ENCODE measurements around the gene AUH.

The AUH gene

GRCh38 chr9:91295357-91295756 lies 66.4 kb downstream of the AUH start:
- no peak for DNase-seq (ENCODE audit: low spot score)

- DNase-seq (ENCODE audit: low spot score), result no peak
Measured at GRCh38 chr9:91291866-91292265, 69.9 kb downstream of the AUH start.

GRCh38 chr9:91289244-91289643 lies 72.5 kb downstream of the AUH start:
- no peak for DNase-seq (ENCODE audit: low spot score)

- no peak for DNase-seq (ENCODE audit: low spot score)
Measured at GRCh38 chr9:91285729-91286353, 75.9 kb downstream of the AUH start.

- DNase-seq (ENCODE audit: low spot score), result no peak
Measured at GRCh38 chr9:91282292-91282691, 79.4 kb downstream of the AUH start.

- no peak for DNase-seq (ENCODE audit: low spot score)
Measured at GRCh38 chr9:91279296-91280204, 82.2 kb downstream of the AUH start.

GRCh38 chr9:91276513-91276912 lies 85.2 kb downstream of the AUH start:
- no peak for DNase-seq (ENCODE audit: low spot score)

- no peak for DNase-seq (ENCODE audit: low spot score)
Measured at GRCh38 chr9:91275655-91276054, 86.1 kb downstream of the AUH start.

- no peak for DNase-seq (ENCODE audit: low spot score)
Measured at GRCh38 chr9:91274949-91275492, 86.7 kb downstream of the AUH start.

GRCh38 chr9:91273853-91274552 lies 87.7 kb downstream of the AUH start:
- DNase-seq (ENCODE audit: low spot score), result no peak

GRCh38 chr9:91271156-91271555 lies 90.6 kb downstream of the AUH start:
- DNase-seq (ENCODE audit: low spot score), result no peak

- no peak for DNase-seq (ENCODE audit: low spot score)
Measured at GRCh38 chr9:91269907-91270491, 91.7 kb downstream of the AUH start.

- no peak for DNase-seq (ENCODE audit: low spot score)
Measured at GRCh38 chr9:91266448-91266847, 95.3 kb downstream of the AUH start.

- no peak for DNase-seq (ENCODE audit: low spot score)
Measured at GRCh38 chr9:91265514-91265913, 96.2 kb downstream of the AUH start.

- DNase-seq (ENCODE audit: low spot score), result no peak
Measured at GRCh38 chr9:91261417-91261816, 100.3 kb downstream of the AUH start.

- DNase-seq (ENCODE audit: low spot score), result no peak
Measured at GRCh38 chr9:91259162-91259561, 102.6 kb downstream of the AUH start.

GRCh38 chr9:91258451-91258850 lies 103.3 kb downstream of the AUH start:
- DNase-seq (ENCODE audit: low spot score), result no peak

- DNase-seq (ENCODE audit: low spot score), result no peak
Measured at GRCh38 chr9:91256235-91256634, 105.5 kb downstream of the AUH start.

GRCh38 chr9:91255327-91255726 lies 106.4 kb downstream of the AUH start:
- DNase-seq (ENCODE audit: low spot score), result no peak

GRCh38 chr9:91253488-91253887 lies 108.2 kb downstream of the AUH start:
- peak; percentile 11 for DNase-seq (ENCODE audit: low spot score)

GRCh38 chr9:91248707-91249106 lies 113.0 kb downstream of the AUH start:
- no peak for DNase-seq (ENCODE audit: low spot score)

GRCh38 chr9:91247278-91247677 lies 114.4 kb downstream of the AUH start:
- DNase-seq (ENCODE audit: low spot score), result no peak

Data from CD4-positive, alpha-beta T cell treated with Interleukin-6 at 100 ng/mL for 8 hours (primary cell).